Jurkat, Clone E6-1 (cell line): ENCODE data around the gene PEX7.
"Not testable (repeated sequence)": the region's sequence is repeated elsewhere in the genome, so short reads cannot be mapped to it uniquely, and the experiment has no call there.

Experiments
- DNase-seq: peaks from one replicate; pipeline ENCODE4 v3.0.0-alpha.2; 2011; ENCODE audit warnings: low read depth, low spot score
- H3K4me3 ChIP-seq: 2 replicates; pipeline ENCODE4 v1.5.1; 2011; ENCODE audit warnings: mild to moderate bottlenecking, low read length, control low read depth, moderate library complexity

The PEX7 gene

DNA sequence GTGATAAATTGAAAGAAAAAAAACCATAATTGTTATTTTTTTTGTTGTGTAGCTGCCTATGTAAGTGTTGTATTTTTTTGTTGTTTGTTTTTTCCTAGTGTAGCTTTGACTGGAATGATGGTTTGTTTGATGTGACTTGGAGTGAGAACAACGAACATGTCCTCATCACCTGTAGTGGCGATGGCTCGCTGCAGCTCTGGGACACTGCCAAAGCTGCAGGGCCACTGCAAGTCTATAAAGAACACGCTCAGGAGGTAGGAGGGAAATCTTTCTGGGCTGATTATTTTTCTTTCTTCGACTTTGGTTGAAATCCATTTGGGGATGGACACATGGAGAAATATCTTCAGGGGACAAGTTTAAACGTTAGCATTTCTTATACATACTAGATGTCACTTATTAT is 3.8 kb downstream of the PEX7 start:
- no peak for DNase-seq
- H3K4me3 ChIP-seq, result no peak overlapping the region

- H3K4me3 ChIP-seq, result no peak overlapping the region
- DNase-seq, result no peak
These were observed 9.6 kb downstream of the PEX7 start for GRCh38 chr6:136831873-136832562.

DNA sequence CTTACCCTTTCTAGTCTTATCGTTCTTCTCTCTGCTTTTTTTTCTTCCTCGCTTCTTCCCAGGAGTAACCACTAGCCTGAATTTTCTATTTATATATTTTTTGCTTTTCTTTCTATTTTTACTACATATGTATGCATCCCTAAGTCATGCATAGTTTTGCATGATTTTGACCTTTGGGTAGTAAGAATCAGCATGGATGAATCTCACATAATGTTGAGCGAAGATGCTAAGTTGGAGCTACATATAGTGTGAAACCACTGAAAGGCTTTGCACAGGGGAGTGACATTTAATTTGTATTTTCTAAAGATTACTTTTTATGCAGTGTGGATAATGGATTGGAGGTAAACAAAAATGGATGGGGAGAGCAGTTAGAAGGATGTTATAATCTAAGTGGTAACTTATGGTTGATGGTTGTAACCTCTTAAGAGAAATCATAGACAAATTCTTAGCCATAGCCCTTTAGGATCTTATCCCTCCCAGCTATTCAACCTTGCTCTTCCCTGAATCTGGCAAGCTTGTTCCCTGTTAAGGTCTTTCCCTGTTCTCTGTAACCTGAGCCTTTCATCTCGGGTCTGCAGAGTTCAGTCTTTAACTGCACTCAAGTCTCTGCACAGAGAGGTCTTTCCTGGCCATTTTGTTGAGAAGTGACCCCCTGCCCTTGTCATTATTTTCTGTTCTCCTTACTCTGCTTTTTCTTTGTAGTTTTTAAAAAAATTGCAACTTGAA is 18.0 kb downstream of the PEX7 start:
- DNase-seq, result no peak
- H3K4me3 ChIP-seq, result no peak overlapping the region

- no peak for DNase-seq
- H3K4me3 ChIP-seq, result no peak overlapping the region
These were observed 20.8 kb downstream of the PEX7 start for GRCh38 chr6:136843210-136843609.

GRCh38 chr6:136846046-136846445 is 23.7 kb downstream of the PEX7 start:
- H3K4me3 ChIP-seq, result no peak overlapping the region
- peak; percentile 55 for DNase-seq

DNA sequence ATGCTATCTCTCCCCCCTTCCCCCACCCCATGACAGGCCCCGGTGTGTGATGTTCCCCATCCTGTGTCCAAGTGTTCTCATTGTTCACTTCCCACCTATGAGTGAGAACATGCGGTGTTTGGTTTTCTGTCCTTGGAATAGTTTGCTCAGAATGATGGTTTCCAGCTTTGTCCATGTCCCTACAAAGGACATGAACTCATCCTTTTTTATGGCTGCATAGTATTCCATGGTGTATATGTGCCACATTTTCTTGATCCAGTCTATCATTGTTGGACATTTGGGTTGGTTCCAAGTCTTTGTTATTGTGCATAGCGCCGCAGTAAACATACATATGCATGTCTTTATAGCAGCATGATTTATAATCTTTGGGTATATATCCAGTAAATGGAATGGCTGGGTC is 24.1 kb downstream of the PEX7 start:
- DNase-seq, H3K4me3 ChIP-seq: not testable (repeated sequence)

GRCh38 chr6:136849979-136850563 is 27.7 kb downstream of the PEX7 start:
- H3K4me3 ChIP-seq, DNase-seq: not testable (repeated sequence)

DNA sequence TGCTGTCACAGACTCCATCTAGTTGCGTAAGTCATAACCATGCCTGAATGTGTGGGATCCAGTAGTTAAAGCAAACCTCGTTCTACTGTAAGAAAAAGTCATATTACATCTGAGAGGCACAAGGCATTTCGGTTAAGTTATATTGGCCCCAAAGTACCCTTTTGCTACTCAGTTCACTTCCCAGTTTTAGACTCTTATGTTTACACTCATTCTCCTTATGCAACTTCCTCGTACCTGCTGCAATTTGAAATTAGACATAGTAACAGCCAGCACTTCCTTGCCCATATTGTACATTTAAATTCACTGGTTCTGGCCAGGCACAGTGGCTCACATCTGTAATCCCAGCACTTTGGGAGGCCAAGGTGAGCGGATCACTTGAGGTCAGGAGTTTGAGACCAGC is 37.0 kb downstream of the PEX7 start:
- no peak overlapping the region for H3K4me3 ChIP-seq
- no peak for DNase-seq

GRCh38 chr6:136860043-136860442 is 37.7 kb downstream of the PEX7 start:
- no peak overlapping the region for H3K4me3 ChIP-seq
- no peak for DNase-seq

DNA sequence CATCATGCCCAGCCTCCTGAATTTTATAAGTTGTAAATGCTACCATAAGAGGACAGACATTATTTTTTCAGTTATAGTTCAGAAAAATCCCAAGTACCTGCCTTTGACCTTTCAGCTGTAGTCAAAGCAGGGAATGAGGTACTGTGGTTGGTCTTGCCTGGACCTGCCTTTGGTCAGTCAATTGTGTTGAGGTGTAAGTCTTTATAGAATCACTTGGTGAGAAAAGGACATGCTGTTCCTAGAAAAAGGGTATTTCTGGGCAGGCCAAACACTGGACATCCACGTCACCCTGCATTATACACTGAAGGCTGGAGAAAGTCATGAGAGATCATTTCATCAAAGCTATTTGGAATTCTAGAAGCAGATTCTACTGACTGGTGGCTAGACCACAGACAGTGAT is 40.3 kb downstream of the PEX7 start:
- no peak for DNase-seq

DNA sequence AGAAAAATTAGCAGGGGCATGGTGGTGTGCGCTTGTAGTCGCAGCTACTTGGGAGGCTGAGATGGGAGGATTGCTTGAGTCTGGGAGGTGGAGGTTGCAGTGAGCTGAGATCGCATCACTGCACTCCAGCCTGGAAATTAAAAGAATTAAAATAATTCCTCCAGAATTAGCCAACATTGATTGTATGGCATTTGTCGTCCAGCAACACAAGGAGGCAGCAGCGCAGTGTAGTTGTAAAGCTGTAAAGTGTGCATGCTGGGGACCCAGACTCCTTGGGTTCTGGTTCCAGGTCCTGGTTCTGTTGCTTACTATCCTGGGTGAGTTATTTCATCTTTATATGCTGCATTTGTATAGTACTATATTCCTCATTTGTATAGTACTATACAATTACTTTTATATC is 41.4 kb downstream of the PEX7 start:
- H3K4me3 ChIP-seq, result no peak overlapping the region
- no peak for DNase-seq

More for the DNA sequence above, 40.3 kb downstream of the PEX7 start:
- no peak overlapping the region for H3K4me3 ChIP-seq

- DNase-seq, result no peak
- no peak overlapping the region for H3K4me3 ChIP-seq
These were observed 42.3 kb downstream of the PEX7 start for GRCh38 chr6:136864676-136865075.

DNA sequence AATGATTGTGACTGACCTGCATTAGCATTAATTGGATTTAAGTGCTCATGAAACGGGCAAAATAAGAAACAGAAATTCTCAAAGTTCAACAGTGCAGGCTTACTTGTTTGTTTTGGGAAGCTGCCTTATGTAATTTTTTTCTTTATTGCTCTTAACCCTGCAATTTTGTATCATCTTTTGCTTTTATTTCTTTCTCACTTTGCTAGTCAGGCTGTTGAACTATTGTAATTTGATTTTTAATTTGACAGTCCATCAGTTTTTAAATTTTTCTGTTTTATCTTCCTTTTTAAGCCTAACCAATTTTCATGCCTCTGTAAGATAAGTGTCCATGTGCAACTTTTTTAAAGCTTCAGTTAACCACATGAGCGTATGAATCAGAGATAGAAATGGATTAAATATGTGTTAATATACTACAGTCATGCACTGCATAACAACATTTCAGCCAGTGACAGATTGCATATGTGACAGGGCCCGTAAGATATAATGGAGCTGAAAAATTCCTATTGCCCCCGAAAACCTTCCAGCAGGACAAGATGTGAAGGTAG is 44.6 kb downstream of the PEX7 start:
- no peak for DNase-seq
- no peak overlapping the region for H3K4me3 ChIP-seq

DNA sequence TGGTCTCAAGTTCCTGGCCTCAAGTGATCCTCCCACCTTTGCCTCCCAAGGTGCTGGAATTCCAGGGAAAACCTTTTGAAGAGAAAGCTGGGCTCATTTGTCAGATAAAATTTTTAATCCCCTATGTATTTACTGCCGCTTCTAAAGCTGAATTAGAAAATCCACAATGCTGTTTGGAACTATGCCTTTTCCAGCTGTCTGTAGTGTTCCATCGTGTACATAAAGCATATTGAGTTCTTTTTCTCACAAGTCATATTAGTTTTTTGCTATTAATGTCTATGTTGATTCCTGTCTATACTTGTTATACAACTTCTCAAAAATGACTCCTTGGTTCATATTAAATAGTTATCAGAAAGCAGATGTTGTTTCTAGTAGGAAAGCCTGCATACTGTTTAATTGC is 47.1 kb downstream of the PEX7 start:
- no peak overlapping the region for H3K4me3 ChIP-seq

DNA sequence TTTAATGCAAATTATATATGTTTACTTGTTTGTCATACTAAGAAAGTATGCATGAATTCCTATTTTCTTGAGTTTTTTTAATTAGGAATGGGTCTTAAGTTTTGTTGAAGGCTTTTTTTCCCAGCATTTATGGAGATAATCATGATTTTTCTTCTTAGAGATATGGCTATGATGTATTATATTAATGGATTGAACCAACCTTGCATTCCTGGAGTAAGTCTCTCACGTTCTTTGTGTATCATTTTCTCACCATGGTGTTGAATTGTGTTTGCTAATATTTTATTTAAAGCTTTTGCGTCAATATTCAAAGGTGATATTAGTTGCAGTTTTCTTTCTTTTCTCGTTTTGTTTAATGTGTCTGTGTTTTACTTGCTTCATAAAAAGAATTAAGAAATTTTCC is 51.4 kb downstream of the PEX7 start:
- no peak overlapping the region for H3K4me3 ChIP-seq
- no peak for DNase-seq

More for the DNA sequence above, 47.1 kb downstream of the PEX7 start:
- no peak for DNase-seq

- H3K4me3 ChIP-seq, DNase-seq: not testable (repeated sequence)
These were observed 54.1 kb downstream of the PEX7 start for GRCh38 chr6:136876469-136876868.

GRCh38 chr6:136880748-136881460 is 58.5 kb downstream of the PEX7 start:
- H3K4me3 ChIP-seq, result no peak overlapping the region
- DNase-seq, result no peak

DNA sequence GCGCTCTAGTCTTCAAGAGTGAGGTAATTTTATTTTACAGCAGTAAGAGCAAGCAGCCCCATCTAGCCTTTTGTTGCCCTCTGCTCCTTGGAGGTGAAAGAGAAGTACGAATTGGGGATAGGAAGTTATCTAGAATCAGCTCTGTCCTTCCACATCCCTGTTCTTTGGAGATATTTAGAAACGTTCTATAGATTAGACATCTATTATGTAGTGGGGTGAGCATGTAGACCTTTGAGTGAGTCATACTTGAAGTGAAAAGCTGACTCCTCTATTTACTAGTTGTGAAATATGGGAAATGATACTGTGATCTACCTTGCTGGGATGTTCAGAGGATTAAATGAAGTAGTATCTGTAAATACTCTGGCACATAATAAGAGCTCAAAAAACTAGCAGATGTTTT is 63.7 kb downstream of the PEX7 start:
- H3K4me3 ChIP-seq, result no peak overlapping the region
- DNase-seq, result no peak

DNA sequence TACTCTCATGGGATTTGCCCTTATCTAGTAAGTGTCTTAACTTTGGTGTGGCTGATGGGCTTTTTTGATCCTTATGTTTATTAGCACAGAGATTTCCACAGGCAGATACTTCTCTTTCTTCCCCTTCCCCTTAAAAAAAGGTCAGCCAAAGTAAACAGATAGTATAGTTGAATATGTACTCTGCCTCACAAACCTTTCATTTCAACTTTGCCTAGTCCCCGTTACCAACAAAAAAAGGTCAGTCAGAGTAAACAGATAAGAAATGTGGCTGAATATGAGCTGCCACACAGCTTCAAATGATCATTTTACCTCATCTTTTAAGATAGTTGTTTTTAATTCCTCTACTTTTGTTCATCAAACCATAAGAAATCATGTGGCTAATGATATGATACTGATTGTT is 65.6 kb downstream of the PEX7 start:
- DNase-seq, result no peak
- H3K4me3 ChIP-seq, result no peak overlapping the region
